Colonic mucosa (tissue), 4 donors: ENCODE results near the gene MAGI2. TPM values are rescaled to one million over a fixed set of nuclear protein-coding genes. Genes with fewer than 3 reads are reported as not detected.

Source experiments
- DNase-seq: peaks from one replicate; pipeline ENCODE4 v3.0.0-alpha.2; 2020
- H3K27ac ChIP-seq: fragments of 200-600 bp; one replicate; pipeline ENCODE4 v1.8.0; 2021
- H3K27me3 ChIP-seq: fragments of 200-600 bp; one replicate; pipeline ENCODE4 v1.8.0; 2021
- H3K36me3 ChIP-seq: fragments of 200-600 bp; one replicate; pipeline ENCODE4 v1.8.0; 2021
- H3K4me1 ChIP-seq: fragments of 200-600 bp; one replicate; pipeline ENCODE4 v1.8.0; 2021; ENCODE audit warnings: mild to moderate bottlenecking
- H3K4me3 ChIP-seq: fragments of 200-600 bp; one replicate; pipeline ENCODE4 v1.8.0; 2021
- H3K9ac ChIP-seq, 2 donors: one replicate each; pipeline ENCODE4 v1.7.0; 2013; ENCODE audit warnings: control low read depth in 2 of 2, low read depth in 2 of 2, low read length in 2 of 2
- H3K9me3 ChIP-seq: fragments of 200-600 bp; one replicate; pipeline ENCODE4 v1.8.0; 2021
- CTCF ChIP-seq: fragments of 200-600 bp; IDR thresholded peaks from one replicate; pipeline ENCODE4 v1.8.0; 2022; ENCODE audit warnings: antibody characterized with exemption, mild to moderate bottlenecking
- intact Hi-C: fragments of 100-400 bp; cut with DNase I; formaldehyde crosslinking; loops from one replicate; pipeline ENCODE4 v1.14.1; 2022
- total RNA-seq, 2 donors: library from RNA; stranded (reverse); fragmentation: NEBNext Ultra II Directional in 1 of 2; extraction: Animal tissue kit (Norgen Biotek cat#: 25700) in 1 of 2; gene quantifications; one replicate each; pipeline ENCODE4 v1.2.1, GENCODE V29; 2021
- donor health status: healthy.
- donor health status: DM: no; HTN: no; CAD: no.
- donor health status: DM: no; HTN: no; CAD: no.

The MAGI2 gene
- total RNA-seq, 2 donors from 2014 or later: 1.1 to 2.4 TPM

GRCh38 chr7:78684201-78684600 lies 769.3 kb downstream of the MAGI2 start:
- Histone ChIP-seq H3K9me3 (no peaks in the 10 kb centered on the region), H3K9ac (no peak overlapping the region), H3K4me1 (no peaks in the 10 kb centered on the region), H3K4me3 (no peak overlapping the region), H3K27me3 (no peaks in the 10 kb centered on the region), H3K27ac (no peak overlapping the region), H3K36me3 (no peaks in the 10 kb centered on the region)
- intact Hi-C loops: no loop called here
- no peak for TF ChIP-seq CTCF
- no peak for DNase-seq

- H3K9ac ChIP-seq: no peak overlapping the region
- H3K4me3 ChIP-seq: no peak overlapping the region
- no peaks in the 10 kb centered on the region for H3K36me3 ChIP-seq
- TF ChIP-seq CTCF: no peak
- no peaks in the 10 kb centered on the region for H3K4me1 ChIP-seq
- no peak for DNase-seq
- H3K27ac ChIP-seq: no peak overlapping the region
- no peaks in the 10 kb centered on the region for H3K9me3 ChIP-seq
- intact Hi-C loops: no loop called here
- no peaks in the 10 kb centered on the region for H3K27me3 ChIP-seq
Observed at GRCh38 chr7:78683566-78683965, 769.9 kb downstream of the MAGI2 start.

GRCh38 chr7:78679112-78679876 lies 774.2 kb downstream of the MAGI2 start:
- no peak for DNase-seq
- H3K27ac ChIP-seq: no peak overlapping the region
- no peak overlapping the region for H3K9ac ChIP-seq
- H3K9me3 ChIP-seq: no peaks in the 10 kb centered on the region
- intact Hi-C loops: no loop called here
- H3K4me3 ChIP-seq: no peak overlapping the region
- H3K27me3 ChIP-seq: no peaks in the 10 kb centered on the region
- H3K36me3 ChIP-seq: no peaks in the 10 kb centered on the region
- no peaks in the 10 kb centered on the region for H3K4me1 ChIP-seq
- no peak for TF ChIP-seq CTCF

- no peaks in the 10 kb centered on the region for H3K4me1 ChIP-seq
- H3K36me3 ChIP-seq: no peaks in the 10 kb centered on the region
- H3K27me3 ChIP-seq: no peaks in the 10 kb centered on the region
- no peaks in the 10 kb centered on the region for H3K9me3 ChIP-seq
- intact Hi-C loops: no loop called here
- no peak overlapping the region for H3K9ac ChIP-seq
- H3K27ac ChIP-seq: no peak overlapping the region
- H3K4me3 ChIP-seq: no peak overlapping the region
- no peak for DNase-seq
- TF ChIP-seq CTCF: no peak
Observed at GRCh38 chr7:78677391-78677790, 776.1 kb downstream of the MAGI2 start.

- Histone ChIP-seq H3K27ac (no peak overlapping the region), H3K4me3 (no peak overlapping the region), H3K9ac (no peak overlapping the region), H3K27me3 (no peaks in the 10 kb centered on the region), H3K4me1 (no peaks in the 10 kb centered on the region), H3K9me3 (no peaks in the 10 kb centered on the region), H3K36me3 (no peaks in the 10 kb centered on the region)
- no peak for DNase-seq
- no peak for TF ChIP-seq CTCF
- intact Hi-C loops: no loop called here
Observed at GRCh38 chr7:78675511-78675910, 778.0 kb downstream of the MAGI2 start.
